Pancreas (tissue), 10 donors: ENCODE measurements around the gene ZMAT2. TPM values are rescaled to one million over a fixed set of nuclear protein-coding genes. Genes with fewer than 3 reads are reported as not detected.
A peak's percentile ranks its signal among the peaks of the same experiment; 100 is the strongest.

Source experiments
- ATAC-seq, 4 donors: fragments of 200-7000 bp; cut with Tn5 transposase; one replicate each; pipeline versions ENCODE4 v1.8.0 to v1.9.1; 2020; ENCODE audit warnings: mild to moderate bottlenecking in 4 of 4, moderate library complexity in 4 of 4
- DNase-seq, 6 donors: peaks; one replicate each; pipeline ENCODE4 v3.0.0-alpha.2; 2020
- FAIRE-seq: peaks from 2 replicates; lab custom pipeline; 2012; peaks lifted over from hg19 to GRCh38; lab: Jason Lieb, UNC
- H3K27ac ChIP-seq, 4 donors: fragments of 200-600 bp; sonication (generic); 1 replicate in 3 of 4; 2 replicates in 1 of 4; pipeline versions ENCODE4 v1.5.0 to v1.8.0; 2020
- H3K27me3 ChIP-seq, 4 donors: fragments of 200-600 bp; one replicate each; pipeline ENCODE4 v1.8.0; 2021
- H3K36me3 ChIP-seq, 3 donors: fragments of 200-600 bp; sonication (generic) in 1 of 3; one replicate each; pipeline versions ENCODE4 v1.5.0 to v1.8.0; 2020 to 2021
- H3K4me1 ChIP-seq, 3 donors: fragments of 200-600 bp; one replicate each; pipeline ENCODE4 v1.8.0; 2021
- H3K4me3 ChIP-seq, 4 donors: fragments of 200-600 bp; sonication (generic) in 2 of 4; one replicate each; pipeline versions ENCODE4 v1.5.0 to v1.8.0; 2020 to 2021
- H3K9me3 ChIP-seq, 4 donors: fragments of 200-600 bp; one replicate each; pipeline ENCODE4 v1.8.0; 2021
- CTCF ChIP-seq, 4 donors: fragments of 200-600 bp; sonication (generic) in 3 of 4; IDR thresholded peaks; one replicate each; pipeline versions ENCODE4 v1.5.0 to v1.8.0; 2021; ENCODE audit warnings: antibody characterized with exemption in 4 of 4
- WGBS, 2 donors: extraction: QIAGEN DNeasy Blood & Tissue Kit; methylation state at CpG; one replicate each; pipeline ENCODE4 v1.1.7; 2013; 5-methylcytosine and 5-hydroxymethylcytosine counted together
- intact Hi-C, 3 donors: fragments of 100-400 bp; cut with DNase I; formaldehyde crosslinking; loops; one replicate each; pipeline versions ENCODE4 v1.11.1 to v1.14.2; 2022
- polyA plus RNA-seq, 2 donors: library from polyadenylated mRNA; stranded (reverse); fragments of 200-250 nt; gene quantifications; one replicate each; pipeline ENCODE4 v1.2.3, GENCODE V29; 2013
- total RNA-seq, 6 donors: library from RNA; stranded (reverse); fragmentation: NEBNext Ultra II Directional in 4 of 6; extraction: Animal tissue kit (Norgen Biotek cat#: 25700) in 4 of 6; gene quantifications; one replicate each; pipeline versions ENCODE4 v1.2.1 to v1.2.4, GENCODE V29; 2021 to 2023
- donor health status: healthy with polysubstance abuse.
- donor health status: DM: no; HTN: no; CAD: no; lungs with moderate emphysema.
- donor health status: DM: no; HTN: no; CAD: no.
- donor health status: control.
- donor health status: control.
- donor health status: Bipolar disorder and iron deficiency.
- donor health status: DM: yes; HTN: yes; CAD: no.
- donor health status: DM: no; HTN: no; CAD: no.
- donor health status: DM: no; HTN: no; CAD: no.
- donor health status: DM: yes; HTN: yes; CAD: no.

Gene ZMAT2
- total and polyA plus RNA-seq, 8 donors: 10.5 to 42.9 (median 17.2) TPM

GRCh38 chr5:140725799-140726471 is 25.7 kb downstream of the ZMAT2 start:
- DNase-seq: peak; percentile 63 to 94 (median 78)
- Histone ChIP-seq H3K4me3 (peak overlapping the region in 2 of 4 donors; percentile 16 to 20), H3K36me3 (no peaks in the 10 kb centered on the region), H3K9me3 (no peaks in the 10 kb centered on the region), H3K27ac (no peak overlapping the region), H3K4me1 (no peaks in the 10 kb centered on the region), H3K27me3 (peaks cover 0 to 6% (median 0%) of the 10 kb centered on the region in 4 donors)
- intact Hi-C loops: no loop called here
- no peak for TF ChIP-seq CTCF (IDR thresholded peaks at IDR 0.05)
- 4% methylated on average over 23 of the region's 23 CpGs for WGBS, 2 donors
- no peak for FAIRE-seq
- peak; percentile 94 to 95 (median 95) for ATAC-seq

DNA sequence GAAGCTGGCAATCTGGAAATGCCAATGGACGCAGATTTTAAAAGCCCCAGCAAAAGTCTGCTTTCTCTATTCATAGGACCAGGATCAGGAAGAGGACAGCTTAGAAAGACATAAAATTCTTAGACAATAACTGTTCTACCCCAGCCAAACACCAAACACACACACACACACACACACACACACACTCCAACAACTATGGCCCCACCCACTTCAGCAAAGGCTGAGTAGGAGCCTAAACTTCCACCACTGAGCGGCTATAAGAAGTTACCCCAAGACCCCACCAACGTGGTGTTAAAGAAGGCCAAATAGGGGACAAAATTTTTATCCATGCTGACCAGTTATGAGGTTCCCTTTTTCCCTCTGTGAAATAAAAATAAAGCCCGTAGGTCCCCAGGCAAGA is 32.9 kb downstream of the ZMAT2 start:
- intact Hi-C loops: no loop called here
- ATAC-seq: no peak
- H3K9me3 ChIP-seq: no peaks in the 10 kb centered on the region
- no peaks in the 10 kb centered on the region for H3K4me1 ChIP-seq
- H3K36me3 ChIP-seq: no peaks in the 10 kb centered on the region
- H3K27me3 ChIP-seq: peaks cover 0 to 14% (median 0%) of the 10 kb centered on the region in 4 donors
- no peak for DNase-seq
- no peak overlapping the region for H3K27ac ChIP-seq
- FAIRE-seq: no peak
- 48 to 56% methylated on average over 4 of the region's 4 CpGs for WGBS, 2 donors
- no peak overlapping the region for H3K4me3 ChIP-seq
- no peak for TF ChIP-seq CTCF (IDR thresholded peaks at IDR 0.05)

GRCh38 chr5:140734354-140734753 is 34.1 kb downstream of the ZMAT2 start:
- Histone ChIP-seq H3K4me1 (no peaks in the 10 kb centered on the region), H3K27ac (no peak overlapping the region), H3K9me3 (no peaks in the 10 kb centered on the region), H3K4me3 (no peak overlapping the region), H3K36me3 (no peaks in the 10 kb centered on the region), H3K27me3 (peaks cover 0 to 14% (median 0%) of the 10 kb centered on the region in 4 donors)
- 34 to 49% methylated on average over 7 of the region's 7 CpGs for WGBS, 2 donors
- TF ChIP-seq CTCF (IDR thresholded peaks at IDR 0.05): peak in 1 of 4 donors; percentile 3
- intact Hi-C loops: no loop called here
- peak in 2 of 4 donors; percentile 68 to 74 for ATAC-seq
- no peak for FAIRE-seq
- DNase-seq: peak in 1 of 6 donors; percentile 31

GRCh38 chr5:140737486-140737885 is 37.2 kb downstream of the ZMAT2 start:
- TF ChIP-seq CTCF (IDR thresholded peaks at IDR 0.05): no peak
- no peak for ATAC-seq

DNA sequence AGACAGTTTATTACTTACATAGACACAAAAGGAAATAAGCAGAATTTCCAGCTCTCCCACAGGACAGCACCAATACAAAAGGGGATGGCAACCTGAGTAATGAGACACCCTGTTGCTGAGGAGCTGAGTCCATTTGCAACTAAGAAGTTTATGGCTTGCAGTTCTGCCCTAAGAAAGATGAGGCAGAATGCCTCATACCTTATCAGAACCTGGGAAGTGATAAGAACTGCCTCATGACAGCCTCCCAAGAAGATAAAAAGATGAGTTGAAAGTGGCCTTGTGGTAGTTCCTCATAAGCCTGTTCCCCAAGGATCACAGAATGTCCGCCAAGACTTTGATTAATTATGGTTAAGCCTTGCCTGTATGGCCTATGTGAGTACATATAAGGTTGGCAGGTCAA is 41.7 kb downstream of the ZMAT2 start:
- WGBS, 2 donors: 54 to 62% methylated on average over 1 of the region's 1 CpG
- FAIRE-seq: no peak
- no peak for TF ChIP-seq CTCF (IDR thresholded peaks at IDR 0.05)

More at GRCh38 chr5:140737486-140737885, 37.2 kb downstream of the ZMAT2 start:
- no peaks in the 10 kb centered on the region for H3K9me3 ChIP-seq
- no peaks in the 10 kb centered on the region for H3K36me3 ChIP-seq
- FAIRE-seq (no peak), DNase-seq (no peak)
- no peak overlapping the region for H3K27ac ChIP-seq
- 70 to 73% methylated on average over 1 of the region's 1 CpG for WGBS, 2 donors
- H3K4me3 ChIP-seq: no peak overlapping the region
- intact Hi-C loops: no loop called here
- H3K27me3 ChIP-seq: peaks cover 0 to 8% (median 2%) of the 10 kb centered on the region in 4 donors
- H3K4me1 ChIP-seq: no peaks in the 10 kb centered on the region

More for the DNA sequence above, 41.7 kb downstream of the ZMAT2 start:
- DNase-seq: no peak
- ATAC-seq: no peak
- Histone ChIP-seq H3K4me3 (no peak overlapping the region), H3K36me3 (no peaks in the 10 kb centered on the region), H3K9me3 (no peaks in the 10 kb centered on the region), H3K27ac (no peak overlapping the region), H3K4me1 (no peaks in the 10 kb centered on the region), H3K27me3 (peaks cover 0 to 4% (median 0%) of the 10 kb centered on the region in 4 donors)
- intact Hi-C loops: no loop called here
